CD4-positive, alpha-beta memory T cell (primary cell): ENCODE data around the gene LRP1B. TPM values are rescaled to one million over a fixed set of nuclear protein-coding genes. Genes with fewer than 3 reads are reported as not detected.

Source experiments
- CTCF ChIA-PET: fragments of 350-600 bp; sonication (Branson Sonifier 250); formaldehyde crosslinking; loops from one replicate; lab custom pipeline; 2021; ENCODE audit warnings: inconsistent platforms; ENCODE audit not compliant: partially characterized antibody; lab: Charles Lee
- POLR2A ChIA-PET: fragments of 350-600 bp; sonication (Branson Sonifier 250); formaldehyde crosslinking; loops from one replicate; lab custom pipeline; 2021; ENCODE audit not compliant: partially characterized antibody; lab: Charles Lee
- DNase-seq, 5 donors: peaks; one replicate each; pipeline versions ENCODE4 v3.0.0 to v3.0.0-alpha.2; 2020 to 2022; ENCODE audit warnings: mixed read lengths in 1 of 5
- H3K27ac ChIP-seq: one replicate; pipeline ENCODE4 v1.7.0; 2013; ENCODE audit warnings: low read depth, low read length
- H3K27me3 ChIP-seq: 2 replicates; pipeline ENCODE4 v1.7.0; 2013; ENCODE audit warnings: mild to moderate bottlenecking, low read length, moderate library complexity; ENCODE audit not compliant: insufficient read depth
- H3K36me3 ChIP-seq: 2 replicates; pipeline ENCODE4 v1.7.0; 2013; ENCODE audit warnings: mild to moderate bottlenecking, low read length, moderate library complexity; ENCODE audit not compliant: insufficient read depth
- H3K4me1 ChIP-seq: 2 replicates; pipeline ENCODE4 v1.7.0; 2013; ENCODE audit warnings: mild to moderate bottlenecking, low read length, moderate library complexity; ENCODE audit not compliant: insufficient read depth
- H3K4me3 ChIP-seq, 2 donors: one replicate each; pipeline ENCODE4 v1.7.0; 2013; ENCODE audit warnings: low read length in 2 of 2, mild to moderate bottlenecking in 1 of 2
- H3K9me3 ChIP-seq, 2 donors: one replicate each; pipeline ENCODE4 v1.7.0; 2013; ENCODE audit warnings: low read length in 2 of 2, control low read depth in 1 of 2; ENCODE audit not compliant: control insufficient read depth in 1 of 2
- H3K27ac Mint-ChIP-seq, 7 donors: one replicate each; pipeline ENCODE4 v1.8.0; 2020 to 2021; ENCODE audit warnings: mixed read lengths in 7 of 7, mild to moderate bottlenecking in 6 of 7, inconsistent platforms in 3 of 7, moderate library complexity in 3 of 7
- H3K27me3 Mint-ChIP-seq, 2 donors: one replicate each; pipeline ENCODE4 v1.8.0; 2020 to 2021; ENCODE audit warnings: mixed read lengths in 2 of 2
- H3K36me3 Mint-ChIP-seq, 2 donors: one replicate each; pipeline ENCODE4 v1.8.0; 2020 to 2021; ENCODE audit warnings: mixed read lengths in 2 of 2, inconsistent platforms in 1 of 2, mild to moderate bottlenecking in 1 of 2
- H3K4me1 Mint-ChIP-seq, 4 donors: one replicate each; pipeline ENCODE4 v1.8.0; 2020 to 2021; ENCODE audit warnings: mixed read lengths in 4 of 4, mild to moderate bottlenecking in 1 of 4
- H3K4me3 Mint-ChIP-seq, 8 donors: one replicate each; pipeline ENCODE4 v1.8.0; 2020 to 2021; ENCODE audit warnings: mixed read lengths in 8 of 8, mild to moderate bottlenecking in 7 of 8, moderate library complexity in 6 of 8, inconsistent platforms in 3 of 8
- H3K9me3 Mint-ChIP-seq, 8 donors: one replicate each; pipeline ENCODE4 v1.8.0; 2020 to 2021; ENCODE audit warnings: mixed read lengths in 8 of 8, mild to moderate bottlenecking in 5 of 8, inconsistent platforms in 3 of 8, moderate library complexity in 1 of 8
- intact Hi-C: fragments of 100-400 bp; cut with micrococcal nuclease; formaldehyde crosslinking; loops from one replicate; pipeline ENCODE4 v1.15.1; 2023
- polyA plus RNA-seq, 2 donors: library from polyadenylated mRNA; unstranded; fragments of 300-500 nt; fragmentation: Illumina TruSeq; gene quantifications; one replicate each; pipeline ENCODE4 v1.2.3, GENCODE V29; 2021
- total RNA-seq, 2 experiments: library from RNA; stranded (reverse); gene quantifications; one replicate each; pipeline ENCODE4 v1.2.3, GENCODE V29; 2021

LRP1B gene
- total and polyA plus RNA-seq, 4 experiments from 2014 or later: not detected

- DNase-seq: no peak
- ChIA-PET POLR2A (no interaction called here), CTCF (no interaction called here)
- Mint-ChIP-seq H3K27ac (no peak overlapping the region), H3K27me3 (no peaks in the 10 kb centered on the region), H3K9me3 (peaks cover 0 to 21% (median 8%) of the 10 kb centered on the region in 8 donors), H3K36me3 (no peaks in the 10 kb centered on the region), H3K4me1 (no peaks in the 10 kb centered on the region), H3K4me3 (no peak overlapping the region)
- H3K4me1 ChIP-seq: no peaks in the 10 kb centered on the region
- H3K9me3 ChIP-seq: no peaks in the 10 kb centered on the region
- no peaks in the 10 kb centered on the region for H3K36me3 ChIP-seq
- H3K4me3 ChIP-seq: no peak overlapping the region
- H3K27me3 ChIP-seq: no peaks in the 10 kb centered on the region
- intact Hi-C loops: no loop called here
- H3K27ac ChIP-seq: no peak overlapping the region
Measured at GRCh38 chr2:141515931-141516330, 614.9 kb downstream of the LRP1B start.

GRCh38 chr2:141513853-141514252 is 617.0 kb downstream of the LRP1B start:
- Histone ChIP-seq H3K4me3 (no peak overlapping the region), H3K36me3 (no peaks in the 10 kb centered on the region), H3K4me1 (no peaks in the 10 kb centered on the region), H3K9me3 (no peaks in the 10 kb centered on the region), H3K27ac (no peak overlapping the region), H3K27me3 (no peaks in the 10 kb centered on the region)
- H3K4me1 Mint-ChIP-seq: no peaks in the 10 kb centered on the region
- CTCF ChIA-PET: no interaction called here
- POLR2A ChIA-PET: no interaction called here
- no peak overlapping the region for H3K27ac Mint-ChIP-seq
- DNase-seq: no peak
- H3K4me3 Mint-ChIP-seq: no peak overlapping the region
- intact Hi-C loops: no loop called here
- peaks cover 0 to 16% (median 8%) of the 10 kb centered on the region in 8 donors for H3K9me3 Mint-ChIP-seq
- H3K36me3 Mint-ChIP-seq: no peaks in the 10 kb centered on the region
- no peaks in the 10 kb centered on the region for H3K27me3 Mint-ChIP-seq

- H3K27me3 Mint-ChIP-seq: no peaks in the 10 kb centered on the region
- no peak overlapping the region for H3K4me3 Mint-ChIP-seq
- ChIA-PET POLR2A (no interaction called here), CTCF (no interaction called here)
- intact Hi-C loops: no loop called here
- H3K36me3 Mint-ChIP-seq: no peaks in the 10 kb centered on the region
- Histone ChIP-seq H3K36me3 (no peaks in the 10 kb centered on the region), H3K27ac (no peak overlapping the region), H3K27me3 (no peaks in the 10 kb centered on the region), H3K4me3 (no peak overlapping the region), H3K4me1 (no peaks in the 10 kb centered on the region), H3K9me3 (no peaks in the 10 kb centered on the region)
- H3K9me3 Mint-ChIP-seq: peaks cover 0 to 8% (median 4%) of the 10 kb centered on the region in 8 donors
- no peak overlapping the region for H3K27ac Mint-ChIP-seq
- no peaks in the 10 kb centered on the region for H3K4me1 Mint-ChIP-seq
- no peak for DNase-seq
Measured at GRCh38 chr2:141508806-141509595, 621.8 kb downstream of the LRP1B start.

GRCh38 chr2:141508086-141508752 is 622.6 kb downstream of the LRP1B start:
- Mint-ChIP-seq H3K4me3 (no peak overlapping the region), H3K36me3 (no peaks in the 10 kb centered on the region), H3K9me3 (peaks cover 0 to 10% (median 3%) of the 10 kb centered on the region in 8 donors), H3K27me3 (no peaks in the 10 kb centered on the region), H3K4me1 (no peaks in the 10 kb centered on the region), H3K27ac (no peak overlapping the region)
- H3K27ac ChIP-seq: no peak overlapping the region
- ChIA-PET CTCF (no interaction called here), POLR2A (no interaction called here)
- H3K4me1 ChIP-seq: no peaks in the 10 kb centered on the region
- no peaks in the 10 kb centered on the region for H3K36me3 ChIP-seq
- no peaks in the 10 kb centered on the region for H3K27me3 ChIP-seq
- DNase-seq: no peak
- intact Hi-C loops: no loop called here
- H3K4me3 ChIP-seq: no peak overlapping the region
- no peaks in the 10 kb centered on the region for H3K9me3 ChIP-seq

- ChIA-PET POLR2A (no interaction called here), CTCF (no interaction called here)
- H3K9me3 ChIP-seq: no peaks in the 10 kb centered on the region
- no peak overlapping the region for H3K27ac ChIP-seq
- peaks cover 0 to 14% (median 3%) of the 10 kb centered on the region in 8 donors for H3K9me3 Mint-ChIP-seq
- no peak overlapping the region for H3K4me3 ChIP-seq
- no peaks in the 10 kb centered on the region for H3K27me3 Mint-ChIP-seq
- no peaks in the 10 kb centered on the region for H3K4me1 ChIP-seq
- H3K4me1 Mint-ChIP-seq: no peaks in the 10 kb centered on the region
- no peak overlapping the region for H3K4me3 Mint-ChIP-seq
- H3K27me3 ChIP-seq: no peaks in the 10 kb centered on the region
- H3K36me3 Mint-ChIP-seq: no peaks in the 10 kb centered on the region
- intact Hi-C loops: no loop called here
- no peak overlapping the region for H3K27ac Mint-ChIP-seq
- no peak for DNase-seq
- no peaks in the 10 kb centered on the region for H3K36me3 ChIP-seq
Measured at GRCh38 chr2:141506135-141506534, 624.7 kb downstream of the LRP1B start.

- H3K27me3 ChIP-seq: no peaks in the 10 kb centered on the region
- Mint-ChIP-seq H3K27me3 (no peaks in the 10 kb centered on the region), H3K36me3 (no peaks in the 10 kb centered on the region), H3K27ac (no peak overlapping the region), H3K9me3 (peaks cover under 1 to 12% (median 4%) of the 10 kb centered on the region in 8 donors), H3K4me3 (no peak overlapping the region), H3K4me1 (no peaks in the 10 kb centered on the region)
- intact Hi-C loops: no loop called here
- no peak overlapping the region for H3K4me3 ChIP-seq
- no peaks in the 10 kb centered on the region for H3K36me3 ChIP-seq
- H3K4me1 ChIP-seq: no peaks in the 10 kb centered on the region
- no peak for DNase-seq
- H3K27ac ChIP-seq: no peak overlapping the region
- ChIA-PET CTCF (no interaction called here), POLR2A (no interaction called here)
- no peaks in the 10 kb centered on the region for H3K9me3 ChIP-seq
Measured at GRCh38 chr2:141501752-141502151, 629.1 kb downstream of the LRP1B start.

GRCh38 chr2:141499123-141499522 is 631.7 kb downstream of the LRP1B start:
- Histone ChIP-seq H3K9me3 (no peaks in the 10 kb centered on the region), H3K27ac (no peak overlapping the region), H3K27me3 (no peaks in the 10 kb centered on the region), H3K4me1 (no peaks in the 10 kb centered on the region), H3K36me3 (no peaks in the 10 kb centered on the region), H3K4me3 (no peak overlapping the region)
- POLR2A ChIA-PET: no interaction called here
- no peaks in the 10 kb centered on the region for H3K27me3 Mint-ChIP-seq
- DNase-seq: no peak
- CTCF ChIA-PET: no interaction called here
- intact Hi-C loops: no loop called here
- no peak overlapping the region for H3K27ac Mint-ChIP-seq
- no peak overlapping the region for H3K4me3 Mint-ChIP-seq
- H3K36me3 Mint-ChIP-seq: no peaks in the 10 kb centered on the region
- no peaks in the 10 kb centered on the region for H3K4me1 Mint-ChIP-seq
- peaks cover 0 to 15% (median 5%) of the 10 kb centered on the region in 8 donors for H3K9me3 Mint-ChIP-seq
